PC-3 (cell line): Measurements from ENCODE around the gene RRAGD.

ENCODE experiments used
- EZH2 ChIP-seq: fragments of 300-600 bp; sonication (generic); IDR thresholded peaks from one replicate; pipeline ENCODE4 v1.6.1; 2017; ENCODE audit warnings: antibody characterized with exemption, mild to moderate bottlenecking, low read length; ENCODE audit not compliant: unreplicated experiment
- TF ChIP-seq, protein P1 (sequence below): fragments of 300-600 bp; sonication (generic); conservative IDR thresholded peaks from 2 replicates; pipeline ENCODE4 v1.5.1; 2017; ENCODE audit warnings: antibody characterized with exemption, low read depth, mild to moderate bottlenecking, low read length

DNA sequence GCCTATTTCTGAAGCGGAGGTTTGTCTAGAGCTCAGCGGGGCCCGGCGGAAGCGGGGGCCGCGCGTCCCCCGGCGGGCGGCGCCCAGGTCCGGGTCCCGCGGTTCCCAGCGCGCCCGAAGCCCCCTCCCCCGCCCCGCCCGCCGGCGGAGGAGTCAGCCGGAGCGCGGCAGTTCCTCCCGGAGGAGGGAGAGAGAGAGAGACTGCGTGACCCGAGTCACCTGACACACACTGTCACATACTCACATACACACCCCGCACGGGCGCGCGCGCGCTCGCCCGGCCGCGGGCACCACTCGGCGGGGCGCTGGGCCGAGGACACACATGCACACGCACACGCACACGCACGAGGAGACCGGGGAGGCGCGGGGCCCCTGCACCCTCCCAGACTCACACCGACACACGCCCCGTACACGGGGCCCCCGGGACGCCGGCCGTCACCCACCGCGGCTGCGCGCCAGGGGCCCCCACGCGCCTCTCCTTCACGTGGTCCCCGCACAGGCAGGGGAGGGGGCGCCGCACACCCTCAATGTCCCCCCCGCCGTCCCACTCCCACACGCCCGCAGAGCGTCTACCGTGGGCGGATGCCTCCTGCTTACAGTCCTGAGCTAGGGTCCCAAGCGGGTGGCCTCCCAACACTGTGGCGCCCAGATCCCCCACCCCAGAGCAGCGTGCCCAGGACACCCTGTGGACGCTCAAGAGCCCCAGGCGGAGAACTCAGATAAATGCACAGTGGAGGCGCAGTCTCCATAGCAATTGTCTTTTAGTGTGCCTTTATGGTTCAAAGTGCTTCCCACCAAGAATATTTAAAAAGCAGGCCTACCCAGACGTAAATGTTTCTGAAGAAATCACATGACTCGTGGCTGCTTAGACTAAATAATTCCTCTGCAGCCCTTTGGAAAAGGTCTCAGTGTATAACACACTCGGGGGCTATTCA lies at the start of gene RRAGD:
- TF ChIP-seq, protein P1, sequence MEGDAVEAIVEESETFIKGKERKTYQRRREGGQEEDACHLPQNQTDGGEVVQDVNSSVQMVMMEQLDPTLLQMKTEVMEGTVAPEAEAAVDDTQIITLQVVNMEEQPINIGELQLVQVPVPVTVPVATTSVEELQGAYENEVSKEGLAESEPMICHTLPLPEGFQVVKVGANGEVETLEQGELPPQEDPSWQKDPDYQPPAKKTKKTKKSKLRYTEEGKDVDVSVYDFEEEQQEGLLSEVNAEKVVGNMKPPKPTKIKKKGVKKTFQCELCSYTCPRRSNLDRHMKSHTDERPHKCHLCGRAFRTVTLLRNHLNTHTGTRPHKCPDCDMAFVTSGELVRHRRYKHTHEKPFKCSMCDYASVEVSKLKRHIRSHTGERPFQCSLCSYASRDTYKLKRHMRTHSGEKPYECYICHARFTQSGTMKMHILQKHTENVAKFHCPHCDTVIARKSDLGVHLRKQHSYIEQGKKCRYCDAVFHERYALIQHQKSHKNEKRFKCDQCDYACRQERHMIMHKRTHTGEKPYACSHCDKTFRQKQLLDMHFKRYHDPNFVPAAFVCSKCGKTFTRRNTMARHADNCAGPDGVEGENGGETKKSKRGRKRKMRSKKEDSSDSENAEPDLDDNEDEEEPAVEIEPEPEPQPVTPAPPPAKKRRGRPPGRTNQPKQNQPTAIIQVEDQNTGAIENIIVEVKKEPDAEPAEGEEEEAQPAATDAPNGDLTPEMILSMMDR: no peak
- no peak for TF ChIP-seq EZH2
